OCI-M2 (cell line): ENCODE measurements around the gene INPP4A.

Source experiments
- DNase-seq: peaks from one replicate; lab custom pipeline; 2025; ENCODE audit not compliant: unreplicated experiment; lab: John Stamatoyannopoulos, UW

The INPP4A gene

DNA sequence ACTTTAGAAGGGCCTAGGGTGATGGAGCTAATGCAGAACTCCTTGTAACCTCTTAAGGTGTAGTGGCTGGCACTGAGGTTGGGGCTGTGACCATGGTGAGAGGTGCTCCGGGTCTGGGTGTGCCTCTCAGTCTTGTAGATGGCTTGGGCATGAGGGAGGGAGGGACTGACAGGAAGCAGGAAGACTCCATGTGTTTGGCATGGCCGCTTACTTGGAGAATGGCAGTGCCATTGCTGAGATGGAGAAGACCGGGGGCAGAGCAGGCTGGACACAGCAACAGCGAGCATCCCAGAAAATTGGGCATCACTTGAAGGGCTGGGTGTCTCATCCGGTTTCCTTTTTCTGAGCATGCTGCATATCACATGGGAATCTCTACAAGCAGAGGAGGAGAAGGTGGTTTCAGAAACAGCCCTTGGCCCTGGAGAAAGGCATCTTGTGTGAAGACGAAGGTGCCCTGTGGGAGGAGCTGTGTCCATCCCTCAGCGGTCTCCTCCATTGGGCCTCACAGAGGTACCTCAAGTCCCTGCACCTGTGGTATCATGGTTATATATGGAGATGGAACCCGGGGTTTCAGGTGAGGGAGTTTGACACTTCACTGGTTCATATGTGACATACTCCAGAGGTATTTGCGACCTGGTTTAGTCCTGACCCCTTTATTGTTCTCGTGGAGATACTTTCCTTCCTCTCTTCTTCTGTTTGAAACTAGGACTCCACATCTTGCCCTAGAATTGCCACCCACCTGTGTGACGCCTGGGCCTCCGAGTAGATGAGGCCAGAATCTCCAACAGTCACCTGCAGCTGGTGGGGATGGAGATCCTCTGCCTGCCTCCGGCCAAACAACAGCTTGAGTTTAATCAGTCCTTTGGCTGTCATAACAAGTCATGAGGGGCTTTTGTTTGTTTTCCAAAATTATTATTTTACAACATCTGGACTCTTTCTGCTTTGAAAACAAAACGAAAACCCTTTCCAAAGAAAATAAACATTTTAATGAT is 45.6 kb downstream of the INPP4A start:
- no peak for DNase-seq

DNA sequence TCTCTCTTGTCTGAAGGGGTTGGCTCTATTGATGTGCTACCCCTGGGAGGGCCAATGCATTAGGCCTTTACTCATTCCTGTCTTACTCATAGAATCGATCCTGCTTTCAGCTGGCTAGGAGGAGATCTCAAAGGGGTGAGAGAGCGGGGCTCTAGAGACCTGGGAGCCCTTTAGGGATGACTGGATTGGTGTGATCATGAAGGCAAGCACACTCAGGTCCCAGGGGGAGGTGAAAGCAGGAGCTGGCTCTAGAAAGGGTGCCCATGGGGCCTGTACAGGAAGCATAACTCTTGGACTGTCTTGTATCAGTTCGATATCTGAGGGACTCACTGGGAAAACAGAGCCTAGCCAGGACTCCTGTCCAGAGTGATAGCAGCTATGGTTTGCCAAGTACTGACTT is 47.8 kb downstream of the INPP4A start:
- no peak for DNase-seq

DNA sequence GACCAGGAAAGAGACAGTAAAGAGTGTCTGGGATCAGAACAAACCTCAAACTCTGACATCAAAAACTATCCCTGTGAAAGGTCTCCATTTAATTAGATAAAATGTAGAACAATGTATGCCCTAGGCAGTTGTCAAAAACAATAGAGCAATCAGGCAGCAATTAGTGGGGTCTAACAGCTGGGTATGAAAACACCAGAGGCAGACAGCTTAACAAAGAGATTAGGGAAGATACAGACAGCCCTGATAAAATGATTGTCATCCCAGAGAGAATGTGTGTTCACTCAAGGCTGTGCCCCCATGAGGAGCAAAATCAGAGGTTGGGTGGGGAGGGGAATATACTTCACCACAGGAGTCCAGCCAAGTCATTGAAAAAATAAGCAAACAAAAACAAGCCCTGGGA is 50.0 kb downstream of the INPP4A start:
- DNase-seq = no peak

DNA sequence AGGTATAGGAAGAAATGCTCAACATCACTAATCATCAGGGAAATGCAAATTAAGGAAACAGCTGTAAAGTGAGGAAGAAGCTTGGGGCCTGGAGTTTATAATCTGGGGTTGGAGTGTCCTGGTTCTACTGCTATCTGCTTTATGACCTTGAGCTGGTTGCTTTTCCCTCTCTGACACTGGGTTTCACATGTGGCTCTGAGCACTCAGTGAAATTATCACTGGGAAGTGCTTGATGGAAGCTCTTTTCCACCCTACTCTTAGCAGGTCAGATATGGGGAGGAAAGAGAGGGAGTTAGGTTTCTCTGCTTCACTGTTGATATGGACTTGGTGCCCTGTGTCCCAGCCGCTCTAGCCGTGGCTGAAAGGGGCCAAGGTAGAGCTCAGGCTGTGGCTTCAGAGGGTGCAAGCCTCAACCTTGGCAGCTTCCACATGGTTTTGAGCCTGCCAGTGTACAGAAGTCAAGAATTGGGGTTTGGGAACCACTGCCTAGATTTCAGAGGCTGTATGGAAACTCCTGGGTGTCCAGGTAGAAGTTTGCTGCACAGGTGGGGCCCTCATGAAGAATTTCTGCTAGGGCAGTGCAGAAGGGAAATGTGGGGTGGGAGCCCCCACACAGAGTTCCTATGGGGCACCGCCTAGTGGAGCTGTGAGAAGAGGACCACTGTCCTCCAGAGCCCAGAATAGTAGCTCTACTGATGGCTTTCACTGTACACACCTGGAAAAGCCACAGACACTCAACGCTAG is 52.3 kb downstream of the INPP4A start:
- no peak for DNase-seq

DNA sequence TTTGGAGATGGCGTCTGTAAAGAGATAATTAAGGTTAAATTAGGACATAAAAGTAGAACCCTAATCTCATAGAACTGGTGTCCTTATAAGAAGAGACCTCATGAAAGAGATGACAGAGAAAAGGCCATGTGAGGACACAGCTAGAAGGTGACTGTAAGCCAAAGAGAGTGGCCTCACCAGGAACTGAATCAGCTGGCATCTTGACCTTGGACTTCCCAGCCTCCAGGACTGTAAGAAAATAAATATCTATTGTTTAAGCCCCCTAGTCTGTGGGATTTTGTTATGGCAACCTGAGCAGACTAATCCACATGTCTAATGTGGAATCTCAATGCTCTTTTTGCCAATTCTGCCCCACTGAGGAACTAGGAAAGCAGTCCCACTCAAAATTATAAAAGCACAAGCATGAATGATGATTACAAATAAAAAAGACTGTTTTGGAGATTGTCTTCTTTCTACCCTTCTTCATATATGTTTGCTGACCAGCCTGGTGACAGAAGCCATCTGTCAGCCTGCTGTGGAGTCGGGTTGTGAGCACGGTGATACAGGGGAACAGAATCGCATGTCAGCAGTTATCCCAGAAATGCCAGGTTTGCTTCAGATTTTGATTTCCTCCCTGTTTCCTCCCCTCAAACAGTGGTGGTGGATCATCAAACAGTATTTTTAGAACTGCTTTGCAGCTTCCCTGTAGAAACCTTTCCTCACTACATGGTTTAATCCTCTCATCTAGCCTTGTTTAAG is 54.2 kb downstream of the INPP4A start:
- no peak for DNase-seq

DNA sequence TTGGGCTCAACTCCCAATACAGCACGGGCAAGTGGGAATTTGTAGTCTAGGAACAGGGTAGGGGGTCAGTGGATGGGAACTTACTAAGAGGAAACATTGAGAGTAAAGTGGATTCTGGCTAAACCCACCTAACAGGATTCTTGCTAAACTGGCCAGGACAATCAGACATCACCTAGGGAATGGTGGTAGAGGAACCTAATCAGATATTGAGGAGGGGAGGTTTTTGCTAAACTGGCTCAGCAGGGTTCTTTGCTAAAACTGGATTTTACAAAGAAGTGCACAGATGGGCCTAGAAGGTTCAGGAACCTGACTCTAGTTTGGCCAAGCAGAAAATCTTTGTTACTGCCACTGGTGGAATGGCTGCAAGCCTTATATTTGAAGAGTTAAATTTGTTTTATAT is 55.9 kb downstream of the INPP4A start:
- no peak for DNase-seq

DNA sequence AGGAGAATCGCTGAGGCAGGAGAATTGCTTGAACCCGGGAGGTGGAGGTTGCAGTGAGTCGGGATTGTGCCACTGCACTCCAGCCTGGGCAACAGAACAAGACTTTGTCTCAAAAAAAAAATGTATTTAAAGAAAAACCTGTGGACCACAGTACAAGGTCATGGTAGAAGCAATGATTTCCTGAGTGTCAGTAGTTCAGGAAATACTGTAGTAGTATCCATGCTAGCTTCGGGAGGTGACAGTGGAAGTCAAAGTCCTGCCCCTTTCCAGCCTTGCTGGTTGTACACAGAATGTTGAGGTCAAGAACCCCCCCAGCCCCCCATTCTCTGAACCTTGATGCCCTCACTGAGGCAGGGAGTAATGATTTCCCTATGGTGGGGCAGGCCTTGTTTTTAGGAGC is 56.6 kb downstream of the INPP4A start:
- DNase-seq = no peak

DNA sequence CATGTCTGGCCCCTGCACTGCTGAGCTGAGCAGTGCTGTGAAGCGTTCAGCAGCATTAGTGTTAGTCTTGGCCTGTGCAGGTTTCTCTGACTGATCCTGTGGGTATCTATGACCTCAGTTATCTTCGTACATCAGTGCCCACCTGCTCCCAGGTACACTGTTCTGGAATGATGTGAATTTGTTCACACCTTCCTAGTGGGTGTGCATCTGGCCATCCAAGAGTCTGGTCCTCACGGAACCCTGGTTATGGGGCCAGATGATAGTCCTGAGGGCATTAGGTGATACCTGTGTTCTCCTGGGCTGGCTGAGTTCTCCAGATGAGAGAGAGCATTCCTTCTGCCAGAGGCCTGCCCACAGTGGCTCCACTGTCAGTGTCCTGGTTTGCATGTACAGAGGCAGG is 57.2 kb downstream of the INPP4A start:
- no peak for DNase-seq

DNA sequence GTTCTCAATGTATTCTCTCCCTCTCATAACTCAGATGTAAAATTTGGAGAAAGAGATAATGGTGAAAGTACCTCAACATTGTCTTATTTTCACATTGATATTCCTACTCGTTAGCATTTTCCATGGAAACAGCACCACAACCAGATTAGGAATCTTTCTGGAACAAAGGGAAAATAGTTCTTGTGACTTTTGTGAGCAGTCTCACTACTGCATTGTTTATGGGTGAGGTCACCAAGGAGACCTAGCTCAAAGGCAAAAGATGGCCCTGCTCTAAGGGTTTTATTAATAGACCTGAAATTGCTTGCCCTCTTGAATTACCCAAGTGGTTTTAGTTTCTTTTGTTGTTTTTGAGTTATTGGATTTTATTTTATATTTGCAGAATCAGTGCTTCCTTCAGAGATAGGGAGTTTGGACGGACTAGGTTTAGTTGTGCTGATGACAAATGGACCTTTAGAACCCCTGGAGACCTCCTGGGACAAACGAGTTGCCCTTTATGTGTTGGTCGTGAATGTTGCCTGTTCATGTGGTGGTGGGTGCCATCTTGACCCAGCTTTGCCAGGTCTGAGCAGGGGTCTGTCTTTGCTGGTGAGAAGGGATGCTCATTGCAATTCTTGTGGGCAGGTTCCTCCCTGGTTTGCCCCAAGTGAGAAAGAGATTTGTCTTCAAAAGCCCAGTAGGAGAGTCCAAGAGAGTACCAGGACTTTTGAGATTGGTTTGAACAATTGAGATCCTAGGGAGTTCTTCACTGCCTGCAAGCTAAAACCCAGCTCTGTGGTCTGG is 58.1 kb downstream of the INPP4A start:
- no peak for DNase-seq

DNA sequence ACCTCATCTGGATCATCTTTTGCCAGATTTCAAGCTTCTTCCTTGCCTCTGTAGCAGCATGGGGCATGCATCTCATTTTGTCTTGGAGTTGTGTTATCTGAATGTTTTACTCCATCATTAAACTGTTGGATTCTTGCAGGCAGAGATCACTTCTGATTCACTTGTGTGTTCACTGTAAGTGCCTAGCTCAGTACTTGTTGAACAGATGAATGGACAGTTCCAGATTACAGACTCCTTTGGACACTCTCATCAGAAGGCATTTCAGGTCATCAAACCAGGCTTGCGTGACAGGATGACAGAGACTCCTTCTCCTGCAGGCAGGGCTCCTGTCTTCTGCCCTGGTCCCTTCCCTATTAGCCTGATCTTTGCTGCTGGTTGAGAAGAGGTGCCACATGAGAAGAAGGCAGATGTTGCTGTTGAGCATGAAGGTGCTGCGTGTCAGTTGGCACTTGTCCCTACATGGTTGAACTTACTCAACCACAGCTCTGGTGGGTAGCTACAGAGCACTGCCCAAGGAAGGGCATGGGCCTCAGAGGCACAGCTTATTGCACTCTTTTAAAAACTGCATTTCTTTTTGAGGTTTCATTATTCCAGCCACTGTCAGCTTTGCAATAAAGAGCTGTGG is 58.9 kb downstream of the INPP4A start:
- no peak for DNase-seq

DNA sequence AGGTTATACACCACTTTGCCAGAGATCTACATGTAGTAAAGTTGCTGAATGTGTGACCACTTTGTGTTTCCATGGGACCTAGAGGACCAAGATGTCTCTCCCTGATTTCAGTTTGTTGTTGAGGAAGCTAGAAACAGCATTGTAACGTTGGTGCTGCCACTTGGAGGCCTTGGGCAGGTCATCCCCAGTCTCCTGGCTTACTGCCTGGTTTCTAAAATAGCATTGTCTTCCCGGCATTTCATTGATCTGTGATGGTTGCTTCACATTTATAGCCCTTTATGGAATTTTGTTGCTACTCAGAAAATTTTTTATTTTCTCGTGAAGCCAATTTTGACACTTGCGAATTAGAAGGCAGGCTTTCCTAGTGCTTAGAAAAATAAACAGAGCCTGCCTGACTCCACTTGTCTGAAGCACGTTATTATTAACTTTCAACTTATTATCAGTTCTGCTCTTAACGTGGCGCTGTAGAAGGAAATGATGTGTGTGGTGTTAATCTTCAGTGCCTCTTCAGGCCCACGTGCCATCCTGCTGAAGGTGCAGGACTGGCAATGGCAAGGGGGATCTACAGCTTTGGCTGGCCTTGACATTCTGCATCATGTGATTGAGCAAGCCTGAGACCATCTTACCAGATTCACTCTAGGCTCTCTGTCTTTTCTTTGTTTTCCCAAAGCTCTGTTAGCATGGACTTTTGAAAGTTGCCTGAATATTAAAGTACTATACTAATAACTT is 59.9 kb downstream of the INPP4A start:
- no peak for DNase-seq

DNA sequence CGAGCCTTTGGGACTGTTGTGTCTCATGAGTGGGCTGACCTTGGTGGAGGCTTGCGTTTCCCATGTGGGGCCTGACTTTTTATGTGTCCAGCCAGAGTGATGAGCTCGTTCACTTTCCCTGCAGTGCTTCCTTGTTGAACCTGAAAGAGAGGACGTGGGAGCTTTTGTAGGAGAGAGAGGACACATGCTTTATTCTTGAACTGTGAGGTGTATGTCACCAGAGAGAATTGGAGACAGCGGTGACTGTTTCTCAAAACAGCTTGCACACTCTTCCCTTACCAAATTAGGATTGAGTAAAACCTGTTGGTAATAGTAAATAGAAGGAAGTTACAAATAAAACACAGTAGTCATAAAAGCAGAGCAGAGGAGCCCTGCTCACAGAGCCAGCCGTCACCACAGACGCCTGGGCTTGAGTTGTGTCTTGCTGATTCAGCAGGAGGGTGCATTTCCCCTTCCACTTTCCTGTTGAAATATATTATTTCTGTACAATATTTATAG is 60.7 kb downstream of the INPP4A start:
- DNase-seq = no peak

DNA sequence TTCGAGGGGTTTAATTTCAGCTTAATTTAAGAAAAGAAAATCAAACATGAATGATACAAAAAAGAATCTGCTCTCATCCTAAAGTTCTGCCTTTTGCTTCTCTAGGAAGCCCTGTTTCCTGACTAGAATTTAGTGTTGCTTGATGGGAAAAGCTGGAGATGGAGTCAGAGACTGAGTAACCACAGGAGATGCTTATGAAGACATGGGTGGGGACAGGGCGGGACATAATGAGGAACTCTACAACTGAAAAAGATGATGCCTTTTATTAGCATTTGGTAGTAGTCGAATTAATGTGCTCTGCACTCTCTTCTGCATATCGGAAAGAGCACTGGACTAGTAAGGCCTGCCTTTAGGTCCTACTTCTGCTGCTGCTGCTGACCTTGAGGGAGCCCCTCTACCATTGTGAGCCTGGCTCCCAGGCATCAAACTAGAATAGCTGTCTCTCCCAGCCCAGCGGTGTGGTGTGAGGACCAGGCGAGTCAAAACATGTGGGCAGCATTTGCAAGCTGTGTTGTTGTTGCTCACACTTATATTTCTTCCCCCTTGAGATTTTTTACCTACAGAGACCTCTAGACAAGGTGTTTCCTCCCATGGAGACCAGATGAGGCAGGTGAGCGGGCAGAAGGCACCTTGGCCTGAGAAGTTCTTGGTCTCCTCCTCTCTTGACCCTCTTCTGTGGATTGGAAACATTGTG is 61.5 kb downstream of the INPP4A start:
- no peak for DNase-seq

DNA sequence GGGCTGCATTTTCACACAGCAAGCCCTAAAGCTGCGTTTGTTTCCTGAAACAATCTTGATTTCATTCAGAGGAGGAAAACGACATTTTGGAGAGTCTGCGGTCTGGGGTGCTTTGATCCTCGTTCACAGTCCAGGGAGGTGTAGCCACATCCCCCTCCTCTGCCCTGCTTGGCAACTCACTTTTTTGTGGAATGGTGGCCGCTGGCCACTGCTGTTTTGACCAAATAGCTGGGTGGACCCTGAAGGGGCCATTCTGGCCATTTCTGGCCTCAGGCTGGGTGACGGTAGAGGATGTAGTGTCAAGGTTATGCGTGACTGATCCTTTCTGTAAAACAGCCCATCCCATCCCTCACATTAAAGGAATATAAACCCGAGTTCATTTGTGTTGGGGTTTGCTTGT is 62.2 kb downstream of the INPP4A start:
- DNase-seq = no peak

DNA sequence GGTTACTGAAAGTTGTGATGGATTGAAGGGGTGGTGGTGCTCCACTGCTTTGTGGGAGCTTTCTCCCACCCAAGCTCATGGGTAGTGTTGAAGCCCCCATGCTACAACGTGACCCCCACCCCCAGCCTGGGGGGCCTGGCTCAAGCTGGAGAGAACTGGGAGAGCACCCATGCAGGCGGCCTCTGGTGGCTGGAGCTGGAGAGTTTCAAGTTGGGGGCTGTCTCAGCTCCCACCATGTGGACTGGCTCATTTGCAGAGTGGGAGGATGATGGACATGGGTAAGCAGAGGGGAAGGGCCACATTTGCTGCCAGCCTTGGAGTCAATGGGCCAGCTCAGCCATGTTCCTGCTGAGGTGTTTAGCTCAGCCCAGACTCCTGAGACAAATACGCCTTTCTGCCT is 62.8 kb downstream of the INPP4A start:
- DNase-seq = no peak

DNA sequence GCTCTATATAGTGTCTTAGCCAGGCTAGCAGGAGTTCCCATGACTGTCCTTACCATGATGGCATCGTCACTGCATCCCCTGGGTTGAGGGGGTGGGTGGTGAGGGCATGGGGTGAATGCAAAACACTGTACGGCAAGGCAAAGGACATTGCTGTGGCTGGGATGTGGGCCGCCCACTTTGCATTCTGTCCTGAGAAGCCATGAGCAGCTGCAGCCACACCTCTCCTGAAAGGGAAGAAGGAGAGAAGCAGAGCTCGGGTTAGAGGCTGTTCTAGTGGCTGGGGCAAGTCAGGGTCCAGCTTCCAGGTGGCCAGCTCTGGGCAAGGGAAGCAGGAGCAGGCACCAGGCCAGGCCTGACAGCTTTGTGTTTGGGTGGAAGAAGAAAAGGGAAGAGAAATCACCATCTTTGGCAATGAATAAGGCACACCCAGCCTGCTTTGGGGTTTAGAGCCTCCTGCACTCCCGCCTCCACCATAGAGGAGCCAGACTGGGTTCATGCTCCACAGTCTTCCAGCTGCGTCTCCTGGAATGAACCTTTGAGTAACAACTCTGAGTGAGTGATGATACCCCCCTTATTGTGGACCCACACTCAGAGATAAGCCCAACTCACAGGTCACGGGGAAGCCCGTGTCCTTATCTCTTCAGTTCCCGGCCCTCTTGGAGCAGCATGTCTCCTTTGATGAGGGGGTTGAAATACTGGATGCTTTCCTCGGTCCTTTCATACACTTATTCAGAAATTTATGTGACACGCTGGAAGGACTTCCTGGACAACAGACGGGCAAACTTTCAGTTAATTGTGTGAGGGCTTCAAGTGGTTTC is 63.4 kb downstream of the INPP4A start:
- DNase-seq = peak; percentile 72

DNA sequence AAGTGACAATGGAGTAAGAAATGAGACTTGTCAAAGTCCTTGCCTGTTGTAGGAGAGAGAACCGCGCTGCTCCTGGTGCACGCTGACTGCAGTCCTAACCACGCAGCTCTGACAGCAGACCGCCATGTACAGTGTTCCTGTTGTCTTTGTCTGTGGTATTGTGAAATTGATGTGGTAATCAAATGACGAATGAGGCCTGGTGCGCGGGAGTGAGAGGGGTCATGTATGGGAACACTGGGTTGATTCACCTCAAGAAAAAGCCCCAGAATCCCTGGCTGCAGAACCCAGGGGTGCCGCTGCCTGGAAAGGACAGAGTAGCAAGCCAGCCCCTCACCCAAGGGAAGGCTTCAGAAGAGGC is 64.0 kb downstream of the INPP4A start:
- DNase-seq = peak; percentile 61
